GM12891 (cell line): ENCODE measurements around the gene TEKT3.

Source experiments
- DNase-seq: peaks from one replicate; pipeline ENCODE4 v3.0.0; 2011; ENCODE audit warnings: low spot score; ENCODE audit not compliant: insufficient read length
- FAIRE-seq: peaks from 2 replicates; lab custom pipeline; 2011; peaks lifted over from hg19 to GRCh38; lab: Jason Lieb, UNC
- PAX5 ChIP-seq: IDR thresholded peaks from 2 replicates; pipeline ENCODE4 v1.6.1; 2011; ENCODE audit warnings: low read length, moderate library complexity, mild to moderate bottlenecking; ENCODE audit not compliant: insufficient read depth, severe bottlenecking
- POLR2A ChIP-seq: IDR thresholded peaks from 2 replicates; pipeline ENCODE4 v1.6.1; 2011; ENCODE audit warnings: low read depth, low read length, control low read depth
- POLR2AphosphoS5 ChIP-seq: IDR thresholded peaks from 2 replicates; pipeline ENCODE4 v1.6.1; 2011; ENCODE audit warnings: low read depth, low read length, control low read depth
- POU2F2 ChIP-seq: IDR thresholded peaks from 2 replicates; pipeline ENCODE4 v1.6.1; 2011; ENCODE audit warnings: low read depth, mild to moderate bottlenecking, control low read depth, low read length, moderate library complexity
- SPI1 ChIP-seq: IDR thresholded peaks from 2 replicates; pipeline ENCODE4 v1.6.1; 2011; ENCODE audit warnings: low read depth, low read length, control low read depth
- TAF1 ChIP-seq: IDR thresholded peaks from 2 replicates; pipeline ENCODE4 v1.6.1; 2011; ENCODE audit warnings: low read depth, low read length, control low read depth

TEKT3 gene

DNA sequence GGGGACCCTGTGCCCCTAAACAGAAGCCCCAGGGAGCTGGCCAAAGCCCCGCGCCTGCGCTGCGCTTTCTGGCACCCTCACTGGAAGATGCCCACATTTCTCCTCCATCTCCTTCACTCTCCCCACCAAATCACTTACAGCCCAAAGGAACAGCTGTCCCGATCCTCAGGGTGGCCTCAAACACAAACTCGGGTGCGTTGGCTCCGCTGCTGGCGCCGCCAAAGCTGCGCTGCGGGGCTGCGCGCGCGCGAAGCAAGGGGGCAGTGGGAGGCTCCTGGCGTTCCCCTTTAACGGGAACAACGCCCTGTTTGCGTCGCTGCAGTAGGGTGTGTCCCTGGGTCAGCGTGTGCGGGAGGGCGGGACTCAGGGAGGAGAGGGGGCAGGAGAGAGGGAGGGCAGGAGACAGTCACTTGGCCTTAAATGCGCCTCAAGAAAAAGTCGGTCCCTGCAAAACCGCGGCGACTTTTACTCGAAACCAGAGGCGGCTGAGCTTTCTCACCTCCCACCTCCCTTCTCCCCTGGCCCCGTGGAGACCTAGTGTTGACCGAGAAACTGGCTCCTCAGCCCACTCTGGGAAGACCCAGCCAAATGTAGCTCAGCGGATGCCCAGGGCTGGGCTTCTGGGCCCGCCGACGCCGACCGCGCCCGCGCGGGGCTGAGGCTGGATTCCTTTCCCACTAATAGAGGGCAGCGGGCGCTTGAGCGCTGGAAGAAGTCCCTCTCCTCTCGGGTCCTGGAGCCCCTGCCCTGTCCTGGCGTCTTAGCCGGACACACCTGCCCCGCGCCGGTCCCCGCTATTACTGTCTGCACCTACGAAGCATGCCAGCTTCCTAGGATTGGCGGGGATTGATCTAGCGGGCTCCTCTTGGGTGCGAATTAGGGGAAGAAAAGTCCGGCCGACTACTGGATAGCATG lies 78.8 kb downstream of the TEKT3 start:
- TF ChIP-seq SPI1 (no peak), PAX5 (no peak), POLR2A (no peak), POLR2AphosphoS5 (no peak), TAF1 (no peak), POU2F2 (no peak)
- FAIRE-seq (no peak), DNase-seq (no peak)

DNA sequence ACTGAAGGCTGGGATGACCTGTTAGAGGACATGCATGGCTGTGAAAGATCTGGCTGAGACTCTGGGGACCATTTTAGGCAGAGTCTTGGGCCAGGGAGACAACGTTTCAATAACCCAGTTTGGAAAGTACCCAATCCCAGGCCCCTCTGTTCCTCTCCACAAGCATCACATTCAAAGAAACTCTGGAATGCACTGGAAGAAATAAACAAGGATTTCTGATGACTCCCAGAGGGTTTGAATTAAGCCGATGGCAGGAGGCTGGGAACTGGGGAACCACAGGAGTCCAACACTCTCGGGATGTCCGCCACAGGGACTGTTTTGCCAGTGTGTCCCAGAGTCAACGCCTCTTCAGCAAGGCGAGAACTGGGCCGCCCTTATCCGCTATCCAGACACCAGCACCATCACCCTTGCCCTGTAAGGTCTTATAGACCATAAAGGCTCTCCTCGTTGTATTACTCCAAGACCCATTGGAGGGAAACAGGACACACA lies 79.6 kb downstream of the TEKT3 start:
- DNase-seq (no peak), FAIRE-seq (no peak)
- no peak for TF ChIP-seq POLR2A
- no peak for TF ChIP-seq POLR2AphosphoS5
- no peak for TF ChIP-seq POU2F2
- TF ChIP-seq PAX5, result no peak
- TF ChIP-seq TAF1, result no peak

DNA sequence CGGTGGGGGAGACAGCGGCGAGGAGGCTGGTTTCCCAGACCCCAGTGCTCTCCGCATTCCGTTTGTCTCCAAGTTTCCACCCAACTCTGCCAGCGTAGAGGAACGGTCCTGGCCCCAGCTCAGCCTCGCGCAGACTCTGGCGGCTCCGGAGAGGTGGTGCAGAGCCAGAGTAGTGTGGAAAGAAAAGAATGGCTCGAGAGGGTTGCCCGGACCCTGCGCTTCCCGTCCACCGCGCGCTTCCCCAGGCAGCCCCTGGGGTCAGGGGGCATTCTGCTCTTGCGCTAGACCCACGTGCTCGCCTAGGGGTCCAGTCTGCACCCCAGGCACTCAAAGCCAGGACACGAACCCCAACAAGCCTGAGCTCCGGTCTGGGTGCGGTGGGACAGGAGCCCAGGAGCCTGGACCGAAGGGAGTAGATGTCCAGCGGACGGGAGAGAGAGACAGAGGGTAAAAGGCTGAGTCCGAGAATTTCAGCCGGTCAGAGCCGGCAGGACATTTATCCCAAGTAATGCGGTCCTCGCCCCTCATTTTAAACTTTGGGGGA lies 80.1 kb downstream of the TEKT3 start:
- DNase-seq, result no peak
- no peak for FAIRE-seq

DNA sequence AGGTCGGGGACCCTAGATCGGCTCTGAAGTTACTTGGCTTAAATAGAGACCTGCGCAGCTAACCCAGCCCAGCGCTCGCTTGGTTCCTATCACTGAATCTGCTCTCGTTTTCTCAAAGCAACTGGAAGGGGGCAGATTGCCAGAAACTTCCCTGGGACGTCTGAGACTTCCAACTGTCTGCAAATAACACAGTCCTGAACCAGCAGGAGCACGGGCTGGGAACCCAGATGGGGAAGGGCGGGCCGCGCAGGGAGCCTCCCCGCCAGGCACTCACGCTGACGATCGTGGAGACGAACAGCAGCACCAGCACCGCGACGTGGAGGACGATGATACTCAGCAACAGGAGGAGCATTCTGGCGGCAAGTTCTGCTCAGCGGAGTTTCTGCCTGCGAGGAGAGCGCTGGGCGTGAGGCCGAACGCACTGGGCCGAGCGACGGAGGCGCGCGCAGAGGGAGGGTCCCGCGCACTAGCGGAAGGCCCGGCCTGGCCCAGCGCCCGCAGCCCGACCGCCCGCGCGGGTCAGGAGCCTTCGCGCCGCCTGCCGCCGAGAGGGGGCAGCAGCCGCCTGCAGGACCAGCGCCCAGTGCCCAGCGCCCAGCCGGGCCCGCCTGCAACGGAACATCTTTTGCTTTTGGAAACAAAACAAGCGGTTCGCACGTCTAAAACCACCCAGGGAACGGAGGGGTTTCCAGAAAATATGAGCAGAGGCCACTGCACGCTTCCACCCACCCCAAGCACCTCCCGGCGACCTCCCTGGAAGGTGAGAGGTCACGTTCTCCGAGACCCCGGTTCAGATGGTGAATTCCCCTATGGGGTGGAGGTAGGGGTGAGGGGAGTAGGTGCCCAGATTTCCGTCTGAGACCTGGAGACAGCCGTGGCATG lies 80.8 kb downstream of the TEKT3 start:
- FAIRE-seq, result no peak
- TF ChIP-seq POLR2A, result no peak
- no peak for TF ChIP-seq SPI1
- TF ChIP-seq TAF1, result no peak
- TF ChIP-seq PAX5, result no peak
- TF ChIP-seq POLR2AphosphoS5, result no peak
- TF ChIP-seq POU2F2, result no peak
- peak; percentile 56 for DNase-seq

More for the DNA sequence above, 80.1 kb downstream of the TEKT3 start:
- no peak for TF ChIP-seq POU2F2
- no peak for TF ChIP-seq PAX5
- no peak for TF ChIP-seq TAF1
- no peak for TF ChIP-seq SPI1
- no peak for TF ChIP-seq POLR2AphosphoS5

DNA sequence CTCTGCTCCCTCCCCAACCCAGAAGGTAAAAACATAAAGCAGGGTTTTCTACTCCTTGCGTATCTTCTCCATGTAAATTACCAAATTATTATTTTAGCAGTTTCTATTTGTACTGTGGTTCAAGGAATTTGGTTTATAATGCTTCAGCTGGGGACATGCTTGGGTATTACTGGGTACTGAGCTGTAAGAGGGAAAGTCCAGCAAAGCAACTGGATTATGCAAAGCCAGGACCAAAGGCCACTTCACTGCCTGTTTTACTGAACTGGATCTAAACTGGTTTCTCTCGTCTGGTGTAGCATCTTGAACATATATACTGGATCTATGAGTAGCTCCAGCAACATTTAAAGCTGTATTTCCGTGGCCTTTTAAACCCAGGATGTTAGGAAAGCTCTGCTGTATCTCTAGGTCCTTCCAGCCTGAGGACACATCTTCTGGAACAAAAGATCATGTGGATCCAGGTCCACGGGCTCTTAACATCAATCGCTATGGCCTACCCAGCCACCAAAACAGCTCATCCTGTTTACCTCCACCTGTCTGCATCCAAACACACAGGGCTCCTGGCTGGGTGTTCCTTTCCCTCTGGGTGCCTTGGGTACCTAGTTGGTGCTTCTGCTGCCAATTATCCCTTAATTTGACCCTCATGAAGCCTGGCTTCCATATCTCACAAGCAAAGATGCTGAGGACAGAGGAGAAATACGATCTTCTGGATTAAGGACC lies 83.4 kb downstream of the TEKT3 start:
- FAIRE-seq, result no peak
- no peak for TF ChIP-seq POU2F2
- TF ChIP-seq POLR2AphosphoS5, result no peak
- no peak for TF ChIP-seq POLR2A
- no peak for TF ChIP-seq PAX5
- no peak for TF ChIP-seq TAF1
- TF ChIP-seq SPI1, result no peak
- no peak for DNase-seq

DNA sequence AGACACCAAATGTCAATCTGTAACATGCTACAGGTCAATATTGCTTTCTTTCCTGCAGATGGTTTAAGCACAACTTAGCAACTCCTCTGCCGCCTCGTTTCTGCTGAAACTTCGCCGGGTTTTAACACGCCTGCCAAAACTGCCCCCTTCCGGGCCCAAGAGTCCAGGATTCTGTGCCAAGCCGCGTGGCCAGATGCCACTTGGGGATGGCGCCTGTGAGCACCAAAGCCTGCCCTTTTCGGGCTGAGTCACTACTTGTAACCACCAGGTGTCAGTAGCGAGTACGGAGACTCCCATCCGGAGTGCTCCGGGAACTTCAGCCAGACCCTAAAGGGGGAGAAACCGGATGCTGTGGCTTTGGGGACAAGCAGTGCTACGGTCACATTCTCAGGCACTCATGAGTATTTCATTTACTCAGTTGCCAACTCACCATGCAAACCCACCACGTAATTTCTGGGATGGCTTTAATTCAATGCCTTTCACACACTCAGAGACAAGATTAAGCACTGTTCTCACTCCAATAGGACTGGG lies 84.1 kb downstream of the TEKT3 start:
- DNase-seq (peak; percentile 50), FAIRE-seq (no peak)
- TF ChIP-seq PAX5, result no peak
- no peak for TF ChIP-seq TAF1
- no peak for TF ChIP-seq SPI1
- TF ChIP-seq POLR2A, result no peak
- TF ChIP-seq POU2F2, result no peak
- no peak for TF ChIP-seq POLR2AphosphoS5

DNA sequence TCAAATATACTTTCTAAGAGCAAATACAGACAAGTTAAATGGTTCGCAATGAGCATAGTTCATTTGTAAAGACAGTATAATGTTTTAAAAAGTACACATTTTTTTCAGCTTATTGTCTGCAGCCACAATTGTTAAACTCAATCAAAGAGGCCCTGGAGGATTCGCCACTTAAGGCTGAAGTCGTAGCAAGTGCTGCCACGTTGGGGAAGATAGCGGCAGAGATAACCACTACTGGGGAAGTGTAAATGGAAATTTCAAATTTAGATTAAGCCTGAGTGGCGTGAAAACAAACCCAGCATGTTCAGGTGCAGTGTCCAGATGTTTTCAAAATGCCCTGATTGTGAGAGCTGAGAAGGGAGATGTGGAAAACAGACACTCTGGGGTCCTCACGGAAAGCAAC lies 84.7 kb downstream of the TEKT3 start:
- TF ChIP-seq POLR2A (no peak), PAX5 (no peak), POLR2AphosphoS5 (no peak), TAF1 (no peak), SPI1 (no peak), POU2F2 (no peak)
- FAIRE-seq, result no peak
- DNase-seq, result no peak

DNA sequence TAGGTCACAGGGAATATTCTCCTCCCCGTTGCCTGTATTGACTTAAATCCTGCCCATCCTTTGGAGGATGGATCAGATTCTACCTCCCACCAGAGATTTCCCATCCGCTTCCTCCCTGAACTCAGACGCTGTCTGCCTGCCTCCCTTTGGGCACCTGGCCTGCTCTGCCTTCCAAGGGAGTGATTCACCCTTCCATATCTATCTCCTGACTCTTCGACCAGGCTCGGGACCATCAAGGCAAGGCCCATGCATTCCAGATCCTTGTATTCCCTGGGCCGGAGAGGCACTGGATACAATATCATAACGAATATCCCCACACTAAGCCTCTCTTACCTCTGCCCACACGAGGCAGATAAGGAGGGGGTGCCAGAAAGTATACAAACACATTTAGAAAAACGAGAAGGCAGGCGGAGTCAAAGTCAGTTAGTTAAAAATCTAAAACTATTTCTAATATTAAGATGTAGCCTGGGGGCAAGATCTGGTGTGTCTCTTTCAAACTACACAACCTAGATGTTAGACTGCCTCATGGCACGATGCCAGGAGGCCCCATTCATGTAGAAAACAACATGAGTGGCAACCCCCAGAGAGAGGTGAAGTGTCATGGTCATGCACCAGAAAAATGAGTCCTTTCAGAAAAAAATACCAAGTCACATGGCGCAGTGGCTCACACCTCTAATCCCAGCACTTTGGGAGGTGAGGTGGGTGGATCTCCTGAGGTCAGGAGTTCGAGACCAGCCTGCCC lies 85.5 kb downstream of the TEKT3 start:
- DNase-seq (no peak), FAIRE-seq (no peak)
- TF ChIP-seq POU2F2 (no peak), POLR2AphosphoS5 (no peak), POLR2A (no peak), TAF1 (no peak), PAX5 (no peak), SPI1 (no peak)
